ENCODE results near the gene PITPNM3. TPM values are rescaled to one million over a fixed set of nuclear protein-coding genes. Genes with fewer than 3 reads are reported as not detected.

Gene PITPNM3
- total RNA-seq, 1 experiment from 2014 or later, result 0.71 TPM

- no peaks in the 10 kb centered on the region for H3K4me1 ChIP-seq (ENCODE audit: insufficient read depth, low read length, poor library complexity, severe bottlenecking)
- H3K4me3 ChIP-seq (ENCODE audit: low read depth, low read length, poor library complexity, severe bottlenecking), result no peak overlapping the region
- no peak for DNase-seq (ENCODE audit: low spot score)
- H3K36me3 ChIP-seq (ENCODE audit: insufficient read depth, low read length, poor library complexity, severe bottlenecking), result peaks cover 17% of the 10 kb centered on the region
- BruUV-seq (replicated peaks), result no TSS peak
- TF ChIP-seq CTCF (conservative IDR thresholded peaks at IDR 0.05; ENCODE audit: low read depth, low read length) (no peak), EZH2 (IDR thresholded peaks at IDR 0.05; ENCODE audit: borderline replicate concordance, low read depth, low read length, poor library complexity, severe bottlenecking) (no peak)
- CTCF ChIA-PET, result no interaction called here
- no peaks in the 10 kb centered on the region for H3K27me3 ChIP-seq (replicated peaks; ENCODE audit: insufficient read depth, low read depth, low read length, poor library complexity)
- H3K9me3 ChIP-seq (ENCODE audit: low read depth, low read length, poor library complexity, severe bottlenecking), result no peaks in the 10 kb centered on the region
- no peak overlapping the region for H3K27ac ChIP-seq (ENCODE audit: low read depth, low read length, poor library complexity, severe bottlenecking)
- intact Hi-C loops (cut with micrococcal nuclease; ENCODE audit: unreplicated experiment), result no loop called here
- POLR2A ChIA-PET (ENCODE audit: low non-redundant PET), result no interaction called here
These were observed 102.9 kb downstream of the PITPNM3 start for GRCh38 chr17:6453279-6454024.

GRCh38 chr17:6452471-6453266, 103.7 kb downstream of the PITPNM3 start:
- DNase-seq (ENCODE audit: low spot score), result no peak
- Histone ChIP-seq H3K36me3 (ENCODE audit: insufficient read depth, low read length, poor library complexity, severe bottlenecking) (peaks cover 25% of the 10 kb centered on the region), H3K27ac (ENCODE audit: low read depth, low read length, poor library complexity, severe bottlenecking) (no peak overlapping the region), H3K4me1 (ENCODE audit: insufficient read depth, low read length, poor library complexity, severe bottlenecking) (no peaks in the 10 kb centered on the region), H3K9me3 (ENCODE audit: low read depth, low read length, poor library complexity, severe bottlenecking) (no peaks in the 10 kb centered on the region), H3K27me3 (replicated peaks; ENCODE audit: insufficient read depth, low read depth, low read length, poor library complexity) (no peaks in the 10 kb centered on the region), H3K4me3 (ENCODE audit: low read depth, low read length, poor library complexity, severe bottlenecking) (no peak overlapping the region)
- no peak for TF ChIP-seq EZH2 (IDR thresholded peaks at IDR 0.05; ENCODE audit: borderline replicate concordance, low read depth, low read length, poor library complexity, severe bottlenecking)
- TF ChIP-seq CTCF (conservative IDR thresholded peaks at IDR 0.05; ENCODE audit: low read depth, low read length), result no peak
- POLR2A ChIA-PET (ENCODE audit: low non-redundant PET), result interaction anchor here (0.6 kb wide), 1 partner anchor 995 kb away, joined by 9 read pairs; no protein-coding TSS in a partner anchor
- intact Hi-C loops (cut with micrococcal nuclease; ENCODE audit: unreplicated experiment), result no loop called here
- no TSS peak for BruUV-seq (replicated peaks)
- CTCF ChIA-PET, result no interaction called here

DNA sequence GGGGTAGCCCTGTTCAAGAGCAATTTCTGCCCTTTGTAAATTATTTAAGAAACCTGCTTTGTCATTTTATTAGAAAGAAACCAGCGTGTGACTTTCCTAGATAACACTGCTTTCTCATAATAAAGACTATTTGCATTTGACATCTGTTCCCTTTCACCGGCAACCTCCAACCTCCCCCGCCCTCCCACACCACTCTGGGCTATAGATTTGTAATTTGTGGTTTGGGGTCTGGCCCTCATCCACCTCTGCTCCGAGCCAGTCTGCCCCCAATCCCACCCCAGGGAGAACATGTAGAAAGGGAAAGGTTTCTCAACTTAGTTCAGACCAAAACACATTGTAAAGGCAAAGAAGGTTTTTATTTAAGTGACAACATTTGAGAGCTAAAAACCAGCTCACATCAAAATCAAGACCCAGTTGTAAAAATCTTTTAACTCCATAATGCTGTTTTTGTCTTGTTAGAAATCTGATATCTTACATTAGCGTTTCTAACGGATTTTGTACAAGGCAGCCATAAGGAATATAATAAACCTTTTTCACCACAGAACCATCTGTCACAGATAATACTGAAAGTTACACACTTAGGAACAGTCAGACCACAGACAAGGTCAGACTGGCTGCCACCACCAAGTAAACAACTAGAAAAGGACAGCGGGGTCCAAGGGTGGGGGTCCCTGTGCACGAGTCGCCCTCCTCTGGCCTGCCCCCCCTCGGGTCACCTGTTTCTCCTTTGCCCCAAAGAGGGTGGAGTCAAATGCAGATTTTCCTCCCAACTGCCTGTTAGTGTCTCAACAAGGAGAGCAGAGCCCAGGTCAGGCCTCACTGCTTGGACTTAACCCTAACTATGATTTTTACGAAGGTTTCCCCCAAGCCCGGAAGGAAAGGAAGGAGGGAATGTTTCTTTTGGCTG, 105.2 kb downstream of the PITPNM3 start:
- Histone ChIP-seq H3K4me3 (ENCODE audit: low read depth, low read length, poor library complexity, severe bottlenecking) (no peak overlapping the region), H3K27ac (ENCODE audit: low read depth, low read length, poor library complexity, severe bottlenecking) (no peak overlapping the region), H3K36me3 (ENCODE audit: insufficient read depth, low read length, poor library complexity, severe bottlenecking) (peaks cover 37% of the 10 kb centered on the region), H3K4me1 (ENCODE audit: insufficient read depth, low read length, poor library complexity, severe bottlenecking) (no peaks in the 10 kb centered on the region), H3K9me3 (ENCODE audit: low read depth, low read length, poor library complexity, severe bottlenecking) (no peaks in the 10 kb centered on the region), H3K27me3 (replicated peaks; ENCODE audit: insufficient read depth, low read depth, low read length, poor library complexity) (no peaks in the 10 kb centered on the region)
- POLR2A ChIA-PET (ENCODE audit: low non-redundant PET), result no interaction called here
- intact Hi-C loops (cut with micrococcal nuclease; ENCODE audit: unreplicated experiment), result no loop called here
- no peak for DNase-seq (ENCODE audit: low spot score)
- TF ChIP-seq EZH2 (IDR thresholded peaks at IDR 0.05; ENCODE audit: borderline replicate concordance, low read depth, low read length, poor library complexity, severe bottlenecking), result no peak
- TF ChIP-seq CTCF (conservative IDR thresholded peaks at IDR 0.05; ENCODE audit: low read depth, low read length), result no peak
- CTCF ChIA-PET, result no interaction called here
- BruUV-seq (replicated peaks), result no TSS peak

Measured in A673 (cell line).